GM06990 (cell line): ENCODE data around the gene SOWAHA.
"Not testable (repeated sequence)": the region's sequence is repeated elsewhere in the genome, so short reads cannot be mapped to it uniquely, and the experiment has no call there.

Source experiments
- DNase-seq: peaks from one replicate; pipeline ENCODE4 v3.0.0-alpha.2; 2011; ENCODE audit not compliant: insufficient read length; ENCODE audit errors: extremely low read depth
- H3K27me3 ChIP-seq: replicated peaks from 2 replicates; pipeline ENCODE4 v1.6.0; 2011; ENCODE audit warnings: low read length; ENCODE audit not compliant: control insufficient read depth, insufficient read depth
- H3K36me3 ChIP-seq: 2 replicates; pipeline ENCODE4 v1.5.1; 2011; ENCODE audit warnings: low read length; ENCODE audit not compliant: control insufficient read depth, insufficient read depth
- H3K4me3 ChIP-seq: replicated peaks from 2 replicates; pipeline ENCODE4 v1.5.1; 2011; ENCODE audit warnings: low read depth, mild to moderate bottlenecking, control low read depth, low read length
- CTCF ChIP-seq: IDR thresholded peaks from 2 replicates; pipeline ENCODE4 v1.5.1; 2011; ENCODE audit warnings: low read length, control low read depth, mild to moderate bottlenecking, inconsistent platforms; ENCODE audit not compliant: insufficient read depth, poor library complexity, severe bottlenecking

Gene SOWAHA

GRCh38 chr5:132854301-132854700 lies 41.2 kb downstream of the SOWAHA start:
- Histone ChIP-seq H3K27me3 (no peaks in the 10 kb centered on the region), H3K36me3 (no peaks in the 10 kb centered on the region), H3K4me3 (no peak overlapping the region)
- no peak for TF ChIP-seq CTCF
- no peak for DNase-seq

GRCh38 chr5:132854992-132855391 lies 41.9 kb downstream of the SOWAHA start:
- H3K27me3 ChIP-seq, H3K4me3 ChIP-seq, H3K36me3 ChIP-seq, DNase-seq: not testable (repeated sequence)

GRCh38 chr5:132856011-132856410 lies 42.9 kb downstream of the SOWAHA start:
- no peak for DNase-seq
- TF ChIP-seq CTCF = no peak
- Histone ChIP-seq H3K4me3 (no peak overlapping the region), H3K27me3 (no peaks in the 10 kb centered on the region), H3K36me3 (no peaks in the 10 kb centered on the region)

GRCh38 chr5:132859889-132860437 lies 46.9 kb downstream of the SOWAHA start:
- H3K27me3 ChIP-seq = no peaks in the 10 kb centered on the region
- no peak overlapping the region for H3K4me3 ChIP-seq
- TF ChIP-seq CTCF = no peak
- no peak for DNase-seq
- H3K36me3 ChIP-seq = no peaks in the 10 kb centered on the region

GRCh38 chr5:132860742-132861141 lies 47.6 kb downstream of the SOWAHA start:
- Histone ChIP-seq H3K27me3 (no peaks in the 10 kb centered on the region), H3K4me3 (no peak overlapping the region), H3K36me3 (no peaks in the 10 kb centered on the region)
- no peak for TF ChIP-seq CTCF
- no peak for DNase-seq

GRCh38 chr5:132865668-132866341 lies 52.7 kb downstream of the SOWAHA start:
- no peaks in the 10 kb centered on the region for H3K27me3 ChIP-seq
- TF ChIP-seq CTCF = no peak
- DNase-seq = no peak

More at GRCh38 chr5:132865668-132866341, 52.7 kb downstream of the SOWAHA start:
- Histone ChIP-seq H3K36me3 (peaks cover 3% of the 10 kb centered on the region), H3K4me3 (peak overlapping the region; percentile 94)
